ENCODE measurements around the gene CGNL1. TPM values are rescaled to one million over a fixed set of nuclear protein-coding genes. Genes with fewer than 3 reads are reported as not detected.

CGNL1 gene
- total RNA-seq, 1 experiment from 2014 or later = 34.6 TPM

DNA sequence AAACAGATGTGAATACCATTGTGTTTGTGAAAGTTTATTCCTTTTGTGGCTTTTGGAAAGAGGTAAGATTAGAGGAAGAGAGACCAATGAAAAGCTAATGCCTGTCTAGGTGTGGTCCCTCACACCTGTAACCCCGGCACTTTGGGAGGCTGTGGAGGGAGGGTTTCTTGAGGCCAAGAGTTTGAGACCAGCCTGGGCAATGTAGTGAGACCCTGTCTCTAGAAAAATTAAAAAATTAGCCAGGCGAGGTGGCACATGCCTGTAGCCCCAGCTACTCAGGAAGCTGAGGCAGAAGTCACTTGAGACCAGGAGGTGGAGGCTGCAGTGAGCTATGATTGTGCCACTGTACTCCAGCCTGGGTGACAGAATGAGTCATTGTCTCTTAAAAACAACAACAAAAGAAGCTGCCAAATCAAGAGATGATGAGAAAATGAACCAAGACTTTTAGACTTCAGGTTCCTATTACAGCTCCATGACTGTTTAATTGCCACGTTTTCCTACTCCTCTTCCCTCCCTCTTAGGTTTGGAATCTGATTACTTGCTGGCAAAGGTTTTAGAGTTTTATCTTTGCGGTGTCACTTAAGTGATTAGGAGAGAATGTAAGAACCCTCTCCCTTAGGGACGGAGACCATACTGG is 68.7 kb downstream of the CGNL1 start:
- TF ChIP-seq, protein P1, sequence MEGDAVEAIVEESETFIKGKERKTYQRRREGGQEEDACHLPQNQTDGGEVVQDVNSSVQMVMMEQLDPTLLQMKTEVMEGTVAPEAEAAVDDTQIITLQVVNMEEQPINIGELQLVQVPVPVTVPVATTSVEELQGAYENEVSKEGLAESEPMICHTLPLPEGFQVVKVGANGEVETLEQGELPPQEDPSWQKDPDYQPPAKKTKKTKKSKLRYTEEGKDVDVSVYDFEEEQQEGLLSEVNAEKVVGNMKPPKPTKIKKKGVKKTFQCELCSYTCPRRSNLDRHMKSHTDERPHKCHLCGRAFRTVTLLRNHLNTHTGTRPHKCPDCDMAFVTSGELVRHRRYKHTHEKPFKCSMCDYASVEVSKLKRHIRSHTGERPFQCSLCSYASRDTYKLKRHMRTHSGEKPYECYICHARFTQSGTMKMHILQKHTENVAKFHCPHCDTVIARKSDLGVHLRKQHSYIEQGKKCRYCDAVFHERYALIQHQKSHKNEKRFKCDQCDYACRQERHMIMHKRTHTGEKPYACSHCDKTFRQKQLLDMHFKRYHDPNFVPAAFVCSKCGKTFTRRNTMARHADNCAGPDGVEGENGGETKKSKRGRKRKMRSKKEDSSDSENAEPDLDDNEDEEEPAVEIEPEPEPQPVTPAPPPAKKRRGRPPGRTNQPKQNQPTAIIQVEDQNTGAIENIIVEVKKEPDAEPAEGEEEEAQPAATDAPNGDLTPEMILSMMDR (conservative IDR thresholded peaks at IDR 0.05) = no peak
- H3K9me3 Mint-ChIP-seq = no peaks in the 10 kb centered on the region
- H3K9ac ChIP-seq (ENCODE audit: extremely low read depth, insufficient read length, low read length) = no peak overlapping the region
- H3K4me3 Mint-ChIP-seq = no peak overlapping the region
- H2AFZ ChIP-seq (ENCODE audit: low read length) = no peak overlapping the region
- no peak overlapping the region for H3K14ac ChIP-seq (ENCODE audit: insufficient read depth, low read length)
- H4K20me1 ChIP-seq (ENCODE audit: control insufficient read depth, insufficient read depth, insufficient read length) = no peaks in the 10 kb centered on the region
- H3T11ph ChIP-seq (ENCODE audit: low read length) = no peak overlapping the region
- H2BK20ac ChIP-seq (ENCODE audit: low read depth, low read length, poor library complexity, severe bottlenecking) = no peak overlapping the region
- no peaks in the 10 kb centered on the region for H3K23me2 ChIP-seq (ENCODE audit: insufficient read length, low read depth, low read length, poor library complexity, severe bottlenecking)
- H2BK15ac ChIP-seq (ENCODE audit: low read depth, low read length) = no peak overlapping the region
- H3K4me1 Mint-ChIP-seq = peaks cover 28 to 36% of the 10 kb centered on the region in 2 experiments
- H3K36me3 Mint-ChIP-seq (ENCODE audit: insufficient read depth in 1 of 3, low read depth in 3 of 3) = peaks cover 22 to 42% (median 38%) of the 10 kb centered on the region in 3 experiments
- no peaks in the 10 kb centered on the region for H3K79me1 ChIP-seq (ENCODE audit: insufficient read depth, low read depth, low read length, poor library complexity, severe bottlenecking)
- no peaks in the 10 kb centered on the region for H3K27me3 Mint-ChIP-seq (ENCODE audit: low read depth)
- H4K8ac ChIP-seq (replicated peaks; ENCODE audit: insufficient read length, low read depth, low read length) = no peak overlapping the region
- no peaks in the 10 kb centered on the region for H3K79me2 ChIP-seq (ENCODE audit: insufficient read depth, low read length)
- no peaks in the 10 kb centered on the region for H3K4me1 ChIP-seq (ENCODE audit: insufficient read depth, low read length)
- H3K4me2 ChIP-seq (ENCODE audit: insufficient read depth, insufficient read length, low read length) = no peak overlapping the region
- no peak overlapping the region for H3K4ac ChIP-seq (ENCODE audit: low read depth, low read length)
- no peak overlapping the region for H2AK5ac ChIP-seq (ENCODE audit: insufficient read length, low read length)
- H2BK120ac ChIP-seq (ENCODE audit: low read depth, low read length, poor library complexity, severe bottlenecking) = no peak overlapping the region
- H3K23ac ChIP-seq (ENCODE audit: insufficient read length, low read depth, low read length) = no peak overlapping the region
- H2BK5ac ChIP-seq (ENCODE audit: insufficient read length, low read length) = no peak overlapping the region
- no peak overlapping the region for H4K5ac ChIP-seq (ENCODE audit: insufficient read length, low read depth, low read length)
- no peaks in the 10 kb centered on the region for H3K27me3 ChIP-seq (ENCODE audit: insufficient read depth, low read length)
- H3K56ac ChIP-seq (ENCODE audit: insufficient read length, low read depth, low read length) = no peak overlapping the region
- no CpG with 5 or more reads among the region's 5 CpGs for WGBS (ENCODE audit: extremely low coverage, insufficient read length, low lambda C conversion rate)
- no peaks in the 10 kb centered on the region for H3K9me3 ChIP-seq (ENCODE audit: control insufficient read depth, low read depth, low read length)
- H3K27ac ChIP-seq (ENCODE audit: insufficient read length, low read depth, low read length) = no peak overlapping the region
- peak overlapping the region; percentile 81 to 94 (median 91) for H3K27ac Mint-ChIP-seq
- no peak overlapping the region for H2BK12ac ChIP-seq (ENCODE audit: insufficient read length, low read depth, low read length)
- H3K18ac ChIP-seq (ENCODE audit: insufficient read length, low read depth, low read length) = no peak overlapping the region
- no peak overlapping the region for H4K91ac ChIP-seq (ENCODE audit: insufficient read length, low read depth, low read length)
- DNase-seq = no peak
